Esophagus squamous epithelium (tissue), 4 donors: ENCODE results near the gene CT45A3.
"Not testable (repeated sequence)": the region's sequence is repeated elsewhere in the genome, so short reads cannot be mapped to it uniquely, and the experiment has no call there.

ENCODE experiments used
- CTCF ChIP-seq, 6 experiments: fragments of 450-650 bp in 4 of 6; fragments of 200-600 bp in 2 of 6; sonication (generic) in 2 of 6; IDR thresholded peaks; one replicate each; pipeline ENCODE4 v1.5.1; 2016 to 2019; ENCODE audit warnings: antibody characterized with exemption in 6 of 6, mild to moderate bottlenecking in 4 of 6, moderate library complexity in 4 of 6
- POLR2A ChIP-seq, 4 donors: fragments of 450-650 bp; IDR thresholded peaks; one replicate each; pipeline ENCODE4 v1.6.1; 2017; ENCODE audit warnings: antibody characterized with exemption in 4 of 4, mild to moderate bottlenecking in 4 of 4, moderate library complexity in 3 of 4

GRCh38 chrX:135785403-135785802 is 17.4 kb upstream of the CT45A3 start, which contains the start of gene CT45A5:
- TF ChIP-seq CTCF, POLR2A (IDR thresholded peaks at IDR 0.05): not testable (repeated sequence)
